GM12878 (cell line): ENCODE measurements around the gene RBM26. TPM values are rescaled to one million over a fixed set of nuclear protein-coding genes. Genes with fewer than 3 reads are reported as not detected.

ENCODE experiments used
- ATAC-seq: fragments of 200-7000 bp; cut with Tn5 transposase; 3 replicates; pipeline ENCODE4 v1.9.1; 2020; ENCODE audit warnings: mild to moderate bottlenecking, moderate library complexity
- BruUV-seq: library from RNA; stranded (reverse); fragments of 400-500 nt; replicated peaks from 2 replicates; lab custom pipeline; 2021; lab: Mats Ljungman, UMichigan
- CTCF ChIA-PET: fragments of 300-600 bp; sonication (Branson Sonifier 250); formaldehyde crosslinking; extraction: SDS; loops from one replicate; lab custom pipeline; 2021; ENCODE audit warnings: inconsistent platforms; lab: Yijun Ruan, JAX
- POLR2A ChIA-PET: fragments of 350-600 bp; formaldehyde crosslinking; extraction: SDS; loops from one replicate; lab custom pipeline; 2021; ENCODE audit warnings: inconsistent platforms; lab: Charles Lee
- RAD21 ChIA-PET: fragments of 300-600 bp; sonication (Branson Sonifier 250); formaldehyde crosslinking; loops from one replicate; lab custom pipeline; 2023; ENCODE audit warnings: antibody characterized with exemption; ENCODE audit not compliant: unreplicated experiment; lab: Charles Lee
- SMC1A ChIA-PET: fragments of 300-600 bp; sonication (Branson Sonifier 250); formaldehyde crosslinking; loops from one replicate; lab custom pipeline; 2023; ENCODE audit not compliant: unreplicated experiment, uncharacterized antibody; lab: Charles Lee
- DNase-seq: peaks from one replicate; pipeline ENCODE4 v3.0.0-alpha.2; 2011; ENCODE audit warnings: low read depth, low spot score
- FAIRE-seq: peaks from 3 replicates; lab custom pipeline; 2011; peaks lifted over from hg19 to GRCh38; lab: Jason Lieb, UNC
- H2AFZ ChIP-seq: 2 replicates; pipeline ENCODE4 v1.6.0; 2011; ENCODE audit warnings: low read depth, low read length, control low read depth; ENCODE audit not compliant: control insufficient read depth
- H3K27ac ChIP-seq: 2 replicates; pipeline ENCODE4 v1.5.1; 2011; ENCODE audit warnings: control low read depth; ENCODE audit not compliant: control insufficient read depth, insufficient read depth
- H3K27me3 ChIP-seq, 2 experiments: replicated peaks in 1 of 2; 2 replicates each; pipeline versions ENCODE4 v1.6.0 to v1.6.1; 2011; ENCODE audit warnings: low read length in 1 of 2; ENCODE audit not compliant: control insufficient read depth in 2 of 2, insufficient read depth in 2 of 2
- H3K36me3 ChIP-seq, 2 experiments: 2 replicates each; pipeline ENCODE4 v1.5.1; 2011; ENCODE audit warnings: low read length in 1 of 2; ENCODE audit not compliant: control insufficient read depth in 2 of 2, insufficient read depth in 2 of 2
- H3K4me1 ChIP-seq: 2 replicates; pipeline ENCODE4 v1.6.1; 2011; ENCODE audit warnings: mild to moderate bottlenecking, low read length, moderate library complexity, mixed read lengths; ENCODE audit not compliant: control insufficient read depth, insufficient read depth
- H3K4me2 ChIP-seq: 2 replicates; pipeline ENCODE4 v1.6.0; 2011; ENCODE audit warnings: control low read depth; ENCODE audit not compliant: control insufficient read depth, insufficient read depth
- H3K4me3 ChIP-seq: fragments of 200-600 bp; sonication (generic); 2 replicates; pipeline ENCODE4 v1.5.1; 2016
- H3K79me2 ChIP-seq: 2 replicates; pipeline ENCODE4 v1.6.0; 2011; ENCODE audit warnings: low read length; ENCODE audit not compliant: control insufficient read depth, insufficient read depth
- H3K9ac ChIP-seq: 2 replicates; pipeline ENCODE4 v1.8.0; 2011; ENCODE audit warnings: low read length, control low read depth, mixed read lengths; ENCODE audit not compliant: control insufficient read depth, insufficient read depth
- H3K9me3 ChIP-seq: replicated peaks from 3 replicates; pipeline ENCODE4 v1.5.1; 2011; ENCODE audit warnings: mild to moderate bottlenecking, low read length; ENCODE audit not compliant: control insufficient read depth, insufficient read depth
- H4K20me1 ChIP-seq: 2 replicates; pipeline ENCODE4 v1.6.0; 2011; ENCODE audit not compliant: control insufficient read depth, insufficient read depth
- BACH1 ChIP-seq: fragments of 450-650 bp; IDR thresholded peaks from 2 replicates; pipeline ENCODE4 v1.6.1; 2017; ENCODE audit warnings: mild to moderate bottlenecking, borderline replicate concordance
- CREB1 ChIP-seq: IDR thresholded peaks from 2 replicates; pipeline ENCODE4 v1.6.1; 2012; ENCODE audit warnings: low read depth, mild to moderate bottlenecking, inconsistent platforms
- FOXK2 ChIP-seq: fragments of 450-650 bp; IDR thresholded peaks from 2 replicates; pipeline ENCODE4 v1.6.1; 2017; ENCODE audit warnings: mild to moderate bottlenecking, moderate library complexity
- HDAC6 ChIP-seq: fragments of 200-600 bp; sonication (generic); IDR thresholded peaks from one replicate; pipeline ENCODE4 v1.8.0; 2017; ENCODE audit warnings: antibody characterized with exemption; ENCODE audit not compliant: unreplicated experiment
- MTA2 ChIP-seq: fragments of 450-650 bp; IDR thresholded peaks from 2 replicates; pipeline ENCODE4 v1.6.1; 2016; ENCODE audit warnings: low read depth, mild to moderate bottlenecking, moderate library complexity
- NRF1 ChIP-seq: conservative IDR thresholded peaks from 2 replicates; pipeline ENCODE4 v1.6.1; 2011; ENCODE audit warnings: mild to moderate bottlenecking, low read depth, low read length, improper control_type of control experiment
- RELA ChIP-seq: fragments of 450-650 bp; IDR thresholded peaks from 2 replicates; pipeline ENCODE4 v1.8.0; 2014; ENCODE audit warnings: borderline replicate concordance; ENCODE audit not compliant: partially characterized antibody
- STAT3 ChIP-seq: IDR thresholded peaks from 2 replicates; pipeline ENCODE4 v1.6.1; 2011; ENCODE audit warnings: low read depth, low read length, improper control_type of control experiment
- TAF1 ChIP-seq: IDR thresholded peaks from 2 replicates; pipeline ENCODE4 v1.6.1; 2011; ENCODE audit warnings: mild to moderate bottlenecking, low read depth, low read length, borderline replicate concordance
- ZSCAN29 ChIP-seq: fragments of 450-650 bp; IDR thresholded peaks from 2 replicates; pipeline ENCODE4 v1.6.1; 2017; ENCODE audit warnings: mild to moderate bottlenecking, moderate library complexity
- WGBS: methylation state at CpG from one replicate; pipeline ENCODE4 v1.1.6; 2016; ENCODE audit warnings: low lambda C conversion rate; ENCODE audit not compliant: insufficient replicate concordance, insufficient coverage; ENCODE audit errors: missing lambda C conversion rate; 5-methylcytosine and 5-hydroxymethylcytosine counted together
- in situ Hi-C: fragments of 300-500 bp; cut with MboI; formaldehyde crosslinking; loops from 9 replicates; pipeline ENCODE4 v1.14.3; 2018; ENCODE audit warnings: mixed read lengths
- intact Hi-C: fragments of 100-400 bp; cut with micrococcal nuclease; formaldehyde crosslinking; loops from one replicate; pipeline ENCODE4 v1.14.2; 2022; ENCODE audit not compliant: unreplicated experiment
- polyA plus RNA-seq, 11 experiments: library from polyadenylated mRNA; depleted of rRNA in 4 of 11; unstranded in 6 of 11; stranded (reverse) in 5 of 11; fragments of >200 nt; fragmentation: Nextera tagmentation in 4 of 11; fragmentation: Illumina TruSeq in 1 of 11; extraction: Ambion mirVana in 4 of 11; extraction: Trizol in 1 of 11; gene quantifications; 1 replicate in 1 of 11; 2 replicates in 10 of 11; pipeline versions ENCODE4 v1.2.1 to v1.2.3, GENCODE V29; 2011 to 2016; ENCODE audit warnings: inconsistent platforms in 2 of 11, missing spikeins in 2 of 11, low read depth in 1 of 11
- total RNA-seq, 4 experiments: library from RNA; depleted of rRNA in 3 of 4; stranded (reverse); fragments of >200 nt in 3 of 4; fragmentation: Illumina TruSeq in 1 of 4; extraction: Trizol in 1 of 4; gene quantifications; 2 replicates each; pipeline versions ENCODE4 v1.2.1 to v1.2.3, GENCODE V29; 2013 to 2021
- TF ChIP-seq, protein P1 (sequence below): IDR thresholded peaks from 2 replicates; pipeline ENCODE4 v1.6.1; 2012; ENCODE audit warnings: low read depth, low read length, improper control_type of control experiment
- TF ChIP-seq, protein P2 (sequence below): IDR thresholded peaks from 2 replicates; pipeline ENCODE4 v1.6.1; 2011; ENCODE audit warnings: borderline replicate concordance, low read depth, mild to moderate bottlenecking, moderate library complexity, low read length; ENCODE audit not compliant: insufficient read depth, poor library complexity, severe bottlenecking
- TF ChIP-seq, protein P3 (sequence below): IDR thresholded peaks from 2 replicates; pipeline ENCODE4 v1.6.1; 2012; ENCODE audit warnings: mild to moderate bottlenecking, low read depth, low read length

Gene RBM26
- total and polyA plus RNA-seq, 10 of the 15 experiments (the other 5 are each of a cell fraction or from before 2014, with no cell fraction given): 17.6 to 71.3 (median 38.9) TPM

DNA sequence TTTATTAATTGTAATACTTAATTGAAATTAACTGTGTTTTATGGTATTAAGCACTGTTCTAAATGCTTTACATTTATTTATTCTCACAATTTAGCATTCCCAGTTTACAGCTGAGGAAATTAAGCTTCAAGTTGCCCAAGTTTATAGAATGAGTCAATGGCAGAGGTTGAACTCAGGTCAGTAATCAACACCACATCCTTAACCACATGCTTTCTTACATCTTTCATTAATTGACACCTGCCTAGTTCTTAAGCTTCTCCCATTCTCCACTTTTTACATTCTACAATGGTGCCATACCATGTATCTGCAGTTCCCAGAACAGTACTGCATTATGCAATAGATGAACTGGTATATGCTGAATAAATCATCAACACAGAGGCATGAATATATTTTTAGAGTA is 11.7 kb upstream of the RBM26 start (continued):
- TF ChIP-seq, protein P1, sequence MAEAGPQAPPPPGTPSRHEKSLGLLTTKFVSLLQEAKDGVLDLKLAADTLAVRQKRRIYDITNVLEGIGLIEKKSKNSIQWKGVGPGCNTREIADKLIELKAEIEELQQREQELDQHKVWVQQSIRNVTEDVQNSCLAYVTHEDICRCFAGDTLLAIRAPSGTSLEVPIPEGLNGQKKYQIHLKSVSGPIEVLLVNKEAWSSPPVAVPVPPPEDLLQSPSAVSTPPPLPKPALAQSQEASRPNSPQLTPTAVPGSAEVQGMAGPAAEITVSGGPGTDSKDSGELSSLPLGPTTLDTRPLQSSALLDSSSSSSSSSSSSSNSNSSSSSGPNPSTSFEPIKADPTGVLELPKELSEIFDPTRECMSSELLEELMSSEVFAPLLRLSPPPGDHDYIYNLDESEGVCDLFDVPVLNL: no peak
- TF ChIP-seq, protein P2, sequence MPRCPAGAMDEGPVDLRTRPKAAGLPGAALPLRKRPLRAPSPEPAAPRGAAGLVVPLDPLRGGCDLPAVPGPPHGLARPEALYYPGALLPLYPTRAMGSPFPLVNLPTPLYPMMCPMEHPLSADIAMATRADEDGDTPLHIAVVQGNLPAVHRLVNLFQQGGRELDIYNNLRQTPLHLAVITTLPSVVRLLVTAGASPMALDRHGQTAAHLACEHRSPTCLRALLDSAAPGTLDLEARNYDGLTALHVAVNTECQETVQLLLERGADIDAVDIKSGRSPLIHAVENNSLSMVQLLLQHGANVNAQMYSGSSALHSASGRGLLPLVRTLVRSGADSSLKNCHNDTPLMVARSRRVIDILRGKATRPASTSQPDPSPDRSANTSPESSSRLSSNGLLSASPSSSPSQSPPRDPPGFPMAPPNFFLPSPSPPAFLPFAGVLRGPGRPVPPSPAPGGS: no peak
- TF ChIP-seq MTA2 (no peak), FOXK2 (no peak)

DNA sequence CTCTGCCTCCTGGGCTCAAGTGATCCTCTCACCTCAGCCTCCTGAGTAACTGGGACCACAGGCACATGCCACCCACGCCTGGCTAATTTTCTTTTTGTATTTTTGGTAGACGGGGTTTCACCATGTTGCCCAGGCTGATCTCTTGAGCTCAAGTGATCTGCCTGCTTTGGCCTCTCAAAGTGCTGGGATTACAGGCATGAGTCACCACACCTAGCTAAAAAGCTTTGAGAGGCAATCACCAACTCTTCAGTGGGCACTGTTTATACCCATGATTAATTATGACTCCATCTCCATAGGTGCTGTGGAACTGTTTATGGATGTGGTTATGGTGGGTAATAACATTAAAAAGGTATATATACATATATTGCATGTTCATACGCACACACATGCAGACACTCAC is 7.5 kb upstream of the RBM26 start:
- no peak overlapping the region for H3K4me2 ChIP-seq
- FAIRE-seq: no peak
- no peak for ATAC-seq
- CTCF ChIA-PET: interaction anchor here (1.1 to 3.6 kb wide), 2 partner anchors 11 to 127 kb away, joined by 5 to 23 read pairs; no protein-coding TSS in a partner anchor
- H3K4me1 ChIP-seq: no peaks in the 10 kb centered on the region
- no peak overlapping the region for H3K4me3 ChIP-seq
- H4K20me1 ChIP-seq: no peaks in the 10 kb centered on the region
- no peak for DNase-seq
- no peak overlapping the region for H3K9ac ChIP-seq
- POLR2A ChIA-PET: no interaction called here
- RAD21 ChIA-PET: interaction anchor here (0.7 to 3.2 kb wide), 2 partner anchors 10 to 74 kb away, joined by 5 to 18 read pairs; no protein-coding TSS in a partner anchor
- no peaks in the 10 kb centered on the region for H3K9me3 ChIP-seq
- BruUV-seq: no TSS peak
- H3K27ac ChIP-seq: no peak overlapping the region
- no peak overlapping the region for H2AFZ ChIP-seq
- intact Hi-C loops (no loop called here), in situ Hi-C loops (no loop called here)
- H3K79me2 ChIP-seq: no peaks in the 10 kb centered on the region; the same call in 1 of the 2 replicates
- SMC1A ChIA-PET: interaction anchor here (0.7 to 2.1 kb wide), 2 partner anchors 10 to 127 kb away, joined by 3 to 12 read pairs; no protein-coding TSS in a partner anchor
- no peaks in the 10 kb centered on the region for H3K27me3 ChIP-seq
- peaks cover 0 to 3% of the 10 kb centered on the region in 2 experiments; a peak in 2 of 4 replicates for H3K36me3 ChIP-seq
- 32% methylated on average over 3 of the region's 3 CpGs for WGBS
- TF ChIP-seq TAF1 (no peak), NRF1 (no peak), BACH1 (no peak), ZSCAN29 (no peak), HDAC6 (no peak), CREB1 (no peak), RELA (no peak), STAT3 (no peak)
- TF ChIP-seq, protein P3, sequence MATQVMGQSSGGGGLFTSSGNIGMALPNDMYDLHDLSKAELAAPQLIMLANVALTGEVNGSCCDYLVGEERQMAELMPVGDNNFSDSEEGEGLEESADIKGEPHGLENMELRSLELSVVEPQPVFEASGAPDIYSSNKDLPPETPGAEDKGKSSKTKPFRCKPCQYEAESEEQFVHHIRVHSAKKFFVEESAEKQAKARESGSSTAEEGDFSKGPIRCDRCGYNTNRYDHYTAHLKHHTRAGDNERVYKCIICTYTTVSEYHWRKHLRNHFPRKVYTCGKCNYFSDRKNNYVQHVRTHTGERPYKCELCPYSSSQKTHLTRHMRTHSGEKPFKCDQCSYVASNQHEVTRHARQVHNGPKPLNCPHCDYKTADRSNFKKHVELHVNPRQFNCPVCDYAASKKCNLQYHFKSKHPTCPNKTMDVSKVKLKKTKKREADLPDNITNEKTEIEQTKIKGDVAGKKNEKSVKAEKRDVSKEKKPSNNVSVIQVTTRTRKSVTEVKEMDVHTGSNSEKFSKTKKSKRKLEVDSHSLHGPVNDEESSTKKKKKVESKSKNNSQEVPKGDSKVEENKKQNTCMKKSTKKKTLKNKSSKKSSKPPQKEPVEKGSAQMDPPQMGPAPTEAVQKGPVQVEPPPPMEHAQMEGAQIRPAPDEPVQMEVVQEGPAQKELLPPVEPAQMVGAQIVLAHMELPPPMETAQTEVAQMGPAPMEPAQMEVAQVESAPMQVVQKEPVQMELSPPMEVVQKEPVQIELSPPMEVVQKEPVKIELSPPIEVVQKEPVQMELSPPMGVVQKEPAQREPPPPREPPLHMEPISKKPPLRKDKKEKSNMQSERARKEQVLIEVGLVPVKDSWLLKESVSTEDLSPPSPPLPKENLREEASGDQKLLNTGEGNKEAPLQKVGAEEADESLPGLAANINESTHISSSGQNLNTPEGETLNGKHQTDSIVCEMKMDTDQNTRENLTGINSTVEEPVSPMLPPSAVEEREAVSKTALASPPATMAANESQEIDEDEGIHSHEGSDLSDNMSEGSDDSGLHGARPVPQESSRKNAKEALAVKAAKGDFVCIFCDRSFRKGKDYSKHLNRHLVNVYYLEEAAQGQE: no peak
